ENCODE data around the gene PDHA2. TPM values are rescaled to one million over a fixed set of nuclear protein-coding genes. Genes with fewer than 3 reads are reported as not detected.

PDHA2 gene
- total RNA-seq: not detected

DNA sequence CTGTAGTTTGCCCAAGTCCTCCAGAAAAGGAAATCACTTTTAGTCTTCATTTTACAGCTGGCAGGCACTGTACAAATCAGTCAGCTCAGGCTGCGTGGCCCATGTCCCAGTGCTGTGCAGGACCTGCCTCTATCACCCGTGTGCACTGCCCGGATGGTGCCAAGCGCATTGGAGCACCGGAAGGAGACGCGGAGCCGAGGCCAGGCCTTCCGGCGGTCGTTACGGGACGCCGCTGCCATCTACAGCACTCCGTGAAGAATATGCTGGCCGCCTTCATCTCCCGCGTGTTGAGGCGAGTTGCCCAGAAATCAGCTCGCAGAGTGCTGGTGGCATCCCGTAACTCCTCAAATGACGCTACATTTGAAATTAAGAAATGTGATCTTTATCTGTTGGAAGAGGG, at the start of gene PDHA2:
PDHA2 (plus strand) TSS at position 203 of the 400 bp plus-strand sequence; CDS start at position 261, 58 bp downstream.
- H3K36me3 ChIP-seq: no peaks in the 10 kb centered on the region
- H3K27ac ChIP-seq: no peak within 1 kb of the TSS
- TF ChIP-seq, protein P1, sequence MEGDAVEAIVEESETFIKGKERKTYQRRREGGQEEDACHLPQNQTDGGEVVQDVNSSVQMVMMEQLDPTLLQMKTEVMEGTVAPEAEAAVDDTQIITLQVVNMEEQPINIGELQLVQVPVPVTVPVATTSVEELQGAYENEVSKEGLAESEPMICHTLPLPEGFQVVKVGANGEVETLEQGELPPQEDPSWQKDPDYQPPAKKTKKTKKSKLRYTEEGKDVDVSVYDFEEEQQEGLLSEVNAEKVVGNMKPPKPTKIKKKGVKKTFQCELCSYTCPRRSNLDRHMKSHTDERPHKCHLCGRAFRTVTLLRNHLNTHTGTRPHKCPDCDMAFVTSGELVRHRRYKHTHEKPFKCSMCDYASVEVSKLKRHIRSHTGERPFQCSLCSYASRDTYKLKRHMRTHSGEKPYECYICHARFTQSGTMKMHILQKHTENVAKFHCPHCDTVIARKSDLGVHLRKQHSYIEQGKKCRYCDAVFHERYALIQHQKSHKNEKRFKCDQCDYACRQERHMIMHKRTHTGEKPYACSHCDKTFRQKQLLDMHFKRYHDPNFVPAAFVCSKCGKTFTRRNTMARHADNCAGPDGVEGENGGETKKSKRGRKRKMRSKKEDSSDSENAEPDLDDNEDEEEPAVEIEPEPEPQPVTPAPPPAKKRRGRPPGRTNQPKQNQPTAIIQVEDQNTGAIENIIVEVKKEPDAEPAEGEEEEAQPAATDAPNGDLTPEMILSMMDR (IDR thresholded peaks at IDR 0.05): no peak
- H3K9me3 ChIP-seq: no peaks in the 10 kb centered on the region
- ATAC-seq (ENCODE audit: insufficient number of reproducible peaks, low FRiP score, low read depth) (no peak), DNase-seq (ENCODE audit: low spot score) (no peak)
- no peak within 1 kb of the TSS for H3K4me3 ChIP-seq
- no peaks in the 10 kb centered on the region for H3K4me1 ChIP-seq (ENCODE audit: control insufficient read depth in 1 of 2, low read depth in 2 of 2)
- H3K27me3 ChIP-seq (replicated peaks; ENCODE audit: insufficient read depth): no peaks in the 10 kb centered on the region

DNA sequence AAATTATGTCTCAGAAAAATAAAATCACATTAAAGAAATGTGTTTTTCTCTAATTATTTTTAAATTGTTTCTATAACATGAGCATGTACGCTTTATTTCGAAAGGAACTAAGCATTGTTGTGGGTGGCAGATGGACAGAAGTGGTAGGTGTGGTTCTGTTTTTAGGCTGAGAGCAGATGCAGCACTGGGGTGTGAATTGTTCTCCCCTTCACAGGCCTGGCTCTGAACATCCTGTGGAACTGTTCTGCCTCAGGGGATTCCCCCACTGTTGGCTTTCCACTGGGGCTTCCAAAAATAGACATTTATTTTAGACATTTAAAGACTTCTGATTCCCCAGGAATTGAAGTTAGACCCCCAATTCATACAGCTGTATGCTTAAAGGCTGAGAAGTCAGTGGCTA, 41.9 kb upstream of the PDHA2 start:
- H3K27me3 ChIP-seq (replicated peaks; ENCODE audit: insufficient read depth): no peaks in the 10 kb centered on the region
- no peak for DNase-seq (ENCODE audit: low spot score)
- H3K4me3 ChIP-seq: no peak overlapping the region
- H3K9me3 ChIP-seq: no peaks in the 10 kb centered on the region
- no peak overlapping the region for H3K27ac ChIP-seq
- TF ChIP-seq, protein P1 (IDR thresholded peaks at IDR 0.05): no peak
- H3K4me1 ChIP-seq (ENCODE audit: control insufficient read depth in 1 of 2, low read depth in 2 of 2): no peaks in the 10 kb centered on the region
- no peak for ATAC-seq (ENCODE audit: insufficient number of reproducible peaks, low FRiP score, low read depth)
- H3K36me3 ChIP-seq: no peaks in the 10 kb centered on the region

DNA sequence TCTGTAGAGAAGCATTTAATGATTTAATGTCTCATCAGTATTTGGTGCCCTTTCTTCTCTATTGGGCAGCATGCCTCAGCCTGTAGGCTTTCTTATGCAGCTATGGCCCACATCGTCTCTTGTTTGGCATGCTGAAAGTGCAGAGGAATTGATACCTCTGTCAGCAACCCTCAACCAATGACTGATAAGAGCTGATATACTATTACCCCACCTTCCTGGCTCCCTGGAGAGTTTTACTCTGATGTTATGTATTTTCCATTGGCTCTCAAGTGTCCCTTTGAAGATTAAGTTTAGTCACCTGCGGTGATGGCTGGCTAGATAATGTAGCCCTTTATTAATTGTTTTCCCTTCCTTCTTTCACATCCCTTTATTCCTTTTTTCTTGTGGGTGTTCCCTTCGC, 41.2 kb upstream of the PDHA2 start:
- DNase-seq (ENCODE audit: low spot score): no peak
- TF ChIP-seq, protein P1 (IDR thresholded peaks at IDR 0.05): no peak
- no peaks in the 10 kb centered on the region for H3K27me3 ChIP-seq (replicated peaks; ENCODE audit: insufficient read depth)

DNA sequence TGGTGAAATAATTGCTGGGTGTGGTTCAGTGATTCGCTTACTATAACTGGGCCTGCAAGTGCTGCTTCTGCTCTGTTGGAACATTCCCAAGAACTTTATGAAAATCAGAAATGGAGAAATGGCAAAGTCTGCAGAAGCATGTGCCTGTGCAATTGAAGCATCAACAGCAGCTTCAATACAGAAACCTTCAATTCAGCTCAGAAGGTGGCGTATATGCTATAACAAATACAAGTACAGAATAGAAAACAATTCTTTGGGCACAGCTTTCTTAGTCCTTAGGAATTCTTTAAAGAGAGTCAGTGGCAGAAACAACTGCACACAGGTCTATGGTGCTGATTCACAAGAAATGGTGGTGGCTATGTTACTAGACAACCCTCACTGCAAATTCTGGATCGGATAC, 18.0 kb upstream of the PDHA2 start:
- TF ChIP-seq, protein P1 (IDR thresholded peaks at IDR 0.05): no peak
- ATAC-seq (ENCODE audit: insufficient number of reproducible peaks, low FRiP score, low read depth) (no peak), DNase-seq (ENCODE audit: low spot score) (no peak)
- H3K27ac ChIP-seq: no peak overlapping the region
- H3K27me3 ChIP-seq (replicated peaks; ENCODE audit: insufficient read depth): no peaks in the 10 kb centered on the region
- no peaks in the 10 kb centered on the region for H3K4me1 ChIP-seq (ENCODE audit: control insufficient read depth in 1 of 2, low read depth in 2 of 2)
- no peak overlapping the region for H3K4me3 ChIP-seq
- H3K9me3 ChIP-seq: no peaks in the 10 kb centered on the region
- H3K36me3 ChIP-seq: no peaks in the 10 kb centered on the region

More for the DNA sequence above, 41.2 kb upstream of the PDHA2 start:
- H3K36me3 ChIP-seq: no peaks in the 10 kb centered on the region
- ATAC-seq (ENCODE audit: insufficient number of reproducible peaks, low FRiP score, low read depth): no peak
- no peak overlapping the region for H3K4me3 ChIP-seq
- no peak overlapping the region for H3K27ac ChIP-seq
- no peaks in the 10 kb centered on the region for H3K9me3 ChIP-seq
- H3K4me1 ChIP-seq (ENCODE audit: control insufficient read depth in 1 of 2, low read depth in 2 of 2): no peaks in the 10 kb centered on the region

DNA sequence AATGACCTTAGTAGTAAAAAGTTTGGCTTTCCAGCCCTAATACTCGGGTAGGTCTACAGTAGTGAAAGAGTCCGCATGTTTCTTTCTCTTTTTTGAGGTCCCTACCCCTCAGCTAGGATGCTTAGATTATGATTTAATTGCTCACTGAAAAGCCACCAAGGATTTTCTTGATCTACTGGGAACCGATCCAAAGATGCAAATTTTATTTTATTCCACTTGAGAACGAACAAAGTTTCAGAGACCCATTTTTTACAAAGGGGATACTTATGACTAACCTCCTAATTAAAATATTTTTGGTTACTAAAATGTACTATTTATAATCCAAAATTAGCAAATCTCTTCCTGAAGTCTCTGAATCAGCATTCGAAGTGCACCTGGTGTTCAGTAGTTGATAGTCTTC, 14.3 kb upstream of the PDHA2 start:
- Histone ChIP-seq H3K36me3 (no peaks in the 10 kb centered on the region), H3K27ac (no peak overlapping the region), H3K27me3 (replicated peaks; ENCODE audit: insufficient read depth) (no peaks in the 10 kb centered on the region), H3K4me3 (no peak overlapping the region), H3K9me3 (no peaks in the 10 kb centered on the region), H3K4me1 (ENCODE audit: control insufficient read depth in 1 of 2, low read depth in 2 of 2) (no peaks in the 10 kb centered on the region)
- ATAC-seq (ENCODE audit: insufficient number of reproducible peaks, low FRiP score, low read depth) (no peak), DNase-seq (ENCODE audit: low spot score) (no peak)
- TF ChIP-seq, protein P1 (IDR thresholded peaks at IDR 0.05): no peak

Data from thoracic aorta (tissue), 2 donors.